HepG2 (cell line): ENCODE results near the gene ZKSCAN4. TPM values are rescaled to one million over a fixed set of nuclear protein-coding genes. Genes with fewer than 3 reads are reported as not detected.

ENCODE experiments used
- ATAC-seq: fragments of 200-7000 bp; cut with Tn5 transposase; 3 replicates; pipeline ENCODE4 v1.9.1; 2020; ENCODE audit warnings: mild to moderate bottlenecking, moderate library complexity
- BruUV-seq: library from RNA; stranded (reverse); fragments of 400-500 nt; replicated peaks from 2 replicates; lab custom pipeline; 2021; lab: Mats Ljungman, UMichigan
- CTCF ChIA-PET: fragments of 300-600 bp; formaldehyde crosslinking; extraction: SDS; loops from one replicate; lab custom pipeline; 2021; ENCODE audit warnings: low total read pairs, inconsistent platforms, low intra/inter-chr PET ratio; lab: Yijun Ruan, JAX
- POLR2A ChIA-PET: fragments of 350-600 bp; sonication (Branson Sonifier 250); formaldehyde crosslinking; loops from one replicate; lab custom pipeline; 2020; ENCODE audit warnings: antibody characterized with exemption, inconsistent platforms; lab: Yijun Ruan, JAX
- DNase-seq: peaks from one replicate; pipeline ENCODE4 v3.0.0-alpha.2; 2015; ENCODE audit warnings: low spot score
- FAIRE-seq: peaks from 3 replicates; lab custom pipeline; 2011; peaks lifted over from hg19 to GRCh38; lab: Jason Lieb, UNC
- H2AFZ ChIP-seq: one replicate; pipeline ENCODE4 v1.6.1; 2011; ENCODE audit warnings: low read length, inconsistent platforms
- H3K27ac ChIP-seq: fragments of 300-600 bp; 3 replicates; pipeline ENCODE4 v1.8.0; 2011; ENCODE audit warnings: mixed run types, mild to moderate bottlenecking, mixed read lengths, low read length, inconsistent platforms; ENCODE audit not compliant: insufficient read depth; ENCODE audit errors: extremely low read length
- H3K27me3 ChIP-seq, 2 experiments: fragments of 200-600 bp in 1 of 2; 2 replicates in 1 of 2; 3 replicates in 1 of 2; pipeline versions ENCODE4 v1.6.0 to v1.8.0; 2011; ENCODE audit warnings: low read length in 2 of 2, mild to moderate bottlenecking in 2 of 2, moderate library complexity in 2 of 2, inconsistent platforms in 1 of 2; ENCODE audit not compliant: insufficient read depth in 2 of 2, control insufficient read depth in 1 of 2
- H3K36me3 ChIP-seq, 2 experiments: fragments of 200-600 bp in 1 of 2; replicated peaks in 1 of 2; 2 replicates in 1 of 2; 3 replicates in 1 of 2; pipeline versions ENCODE4 v1.5.1 to v1.8.0; 2011; ENCODE audit warnings: low read length in 2 of 2, inconsistent platforms in 1 of 2; ENCODE audit not compliant: insufficient read depth in 2 of 2, control insufficient read depth in 1 of 2
- H3K4me1 ChIP-seq: 2 replicates; pipeline ENCODE4 v1.5.1; 2012; ENCODE audit warnings: low read length, inconsistent platforms; ENCODE audit not compliant: insufficient read depth
- H3K4me2 ChIP-seq: 2 replicates; pipeline ENCODE4 v1.6.0; 2011; ENCODE audit warnings: low read depth, low read length, inconsistent platforms
- H3K4me3 ChIP-seq, 3 experiments: fragments of 200-600 bp in 1 of 3; sonication (generic), shearing (Covaris generic) in 1 of 3; replicated peaks in 1 of 3; 2 replicates each; pipeline ENCODE4 v1.5.1; 2011 to 2016; ENCODE audit warnings: low read length in 3 of 3, inconsistent platforms in 2 of 3, low read depth in 2 of 3, mild to moderate bottlenecking in 2 of 3, control low read depth in 1 of 3, mixed read lengths in 1 of 3; ENCODE audit not compliant: insufficient read depth in 1 of 3
- H3K79me2 ChIP-seq: one replicate; pipeline ENCODE4 v1.6.1; 2011; ENCODE audit warnings: low read length, inconsistent platforms; ENCODE audit not compliant: insufficient read depth
- H3K9ac ChIP-seq: 2 replicates; pipeline ENCODE4 v1.6.0; 2011; ENCODE audit warnings: mild to moderate bottlenecking, low read depth, low read length, inconsistent platforms; ENCODE audit not compliant: insufficient read depth
- H3K9me3 ChIP-seq: 2 replicates; pipeline ENCODE4 v1.5.1; 2012; ENCODE audit warnings: mild to moderate bottlenecking, low read length
- H4K20me1 ChIP-seq: 2 replicates; pipeline ENCODE4 v1.6.0; 2011; ENCODE audit warnings: inconsistent platforms, mild to moderate bottlenecking, low read length, moderate library complexity; ENCODE audit not compliant: insufficient read depth
- AGO1 ChIP-seq: fragments of 200-400 bp; formaldehyde crosslinking; IDR thresholded peaks from 2 replicates; pipeline ENCODE4 v1.6.1; 2017; ENCODE audit warnings: mild to moderate bottlenecking, low read depth, low read length, moderate library complexity; ENCODE audit not compliant: poor library complexity, severe bottlenecking
- AGO2 ChIP-seq: fragments of 200-400 bp; formaldehyde crosslinking; optimal IDR thresholded peaks from 2 replicates; pipeline ENCODE3; 2017; ENCODE audit warnings: mild to moderate bottlenecking, low read depth, low read length, moderate library complexity
- CCAR2 ChIP-seq: fragments of 200-400 bp; formaldehyde crosslinking; optimal IDR thresholded peaks from 2 replicates; pipeline ENCODE3; 2018; ENCODE audit warnings: low read depth, mild to moderate bottlenecking, low read length, moderate library complexity
- CHCHD3 ChIP-seq: sonication (generic); formaldehyde crosslinking; IDR thresholded peaks from 2 replicates; pipeline ENCODE4 v1.8.0; 2022; ENCODE audit warnings: mild to moderate bottlenecking, missing genetic modification reagents, moderate library complexity
- EED ChIP-seq: sonication (generic); formaldehyde crosslinking; IDR thresholded peaks from 2 replicates; pipeline ENCODE4 v1.5.0; 2020; ENCODE audit warnings: mild to moderate bottlenecking, missing genetic modification reagents
- HOXA5 ChIP-seq: sonication (generic); formaldehyde crosslinking; IDR thresholded peaks from 2 replicates; pipeline ENCODE4 v1.4.0; 2020; ENCODE audit warnings: missing genetic modification reagents
- IRF2 ChIP-seq: IDR thresholded peaks from 2 replicates; pipeline ENCODE4 v1.6.1; 2018; ENCODE audit warnings: missing genetic modification reagents, missing compliant biosample characterization
- KDM6A ChIP-seq: IDR thresholded peaks from 2 replicates; pipeline ENCODE4 v1.6.1; 2016; ENCODE audit warnings: low read depth
- PCBP2 ChIP-seq: fragments of 200-400 bp; formaldehyde crosslinking; optimal IDR thresholded peaks from 2 replicates; pipeline ENCODE3; 2018; ENCODE audit warnings: low read length, low read depth; ENCODE audit not compliant: poor library complexity, severe bottlenecking
- SP5 ChIP-seq: IDR thresholded peaks from 2 replicates; pipeline ENCODE4 v1.6.1; 2016; ENCODE audit warnings: low read depth, borderline replicate concordance
- TEAD3 ChIP-seq: optimal IDR thresholded peaks from 2 replicates; pipeline ENCODE3; 2016; ENCODE audit warnings: borderline replicate concordance
- ZNF597 ChIP-seq: sonication (generic); formaldehyde crosslinking; IDR thresholded peaks from 2 replicates; pipeline ENCODE4 v1.5.0; 2020; ENCODE audit warnings: missing genetic modification reagents
- ZNF674 ChIP-seq: sonication (generic); formaldehyde crosslinking; IDR thresholded peaks from 2 replicates; pipeline ENCODE4 v1.5.0; 2020; ENCODE audit warnings: low read depth, mild to moderate bottlenecking, missing genetic modification reagents
- WGBS: methylation state at CpG from one replicate; pipeline ENCODE4 v1.1.6; 2017; ENCODE audit warnings: low lambda C conversion rate; 5-methylcytosine and 5-hydroxymethylcytosine counted together
- in situ Hi-C: cut with HindIII; loops from 2 replicates; pipeline ENCODE4 v1.10.0; 2017; ENCODE audit warnings: low pct_unique_long_range_greater_than_20kb; ENCODE audit not compliant: extremely low pct_ligation_motif_present
- intact Hi-C: fragments of 100-400 bp; cut with micrococcal nuclease; formaldehyde crosslinking; loops from one replicate; pipeline ENCODE4 v1.10.0; 2022; ENCODE audit not compliant: unreplicated experiment
- polyA plus RNA-seq, 8 experiments: library from polyadenylated mRNA; depleted of rRNA in 3 of 8; stranded (reverse) in 7 of 8; unstranded in 1 of 8; fragments of >200 nt; fragmentation: Illumina TruSeq in 4 of 8; extraction: Trizol in 4 of 8; gene quantifications; 2 replicates each; pipeline versions ENCODE4 v1.2.1 to v1.2.3, GENCODE V29; 2011 to 2016; ENCODE audit warnings: low read depth in 4 of 8, missing spikeins in 1 of 8, mixed read lengths in 1 of 8; ENCODE audit not compliant: insufficient read depth in 1 of 8
- total RNA-seq, 5 experiments: library from RNA; depleted of rRNA; stranded (reverse); fragments of >200 nt; fragmentation: Illumina TruSeq; extraction: Trizol; gene quantifications; 2 replicates each; pipeline ENCODE4 v1.2.3, GENCODE V29; 2016; ENCODE audit warnings: low read depth in 1 of 5

The ZKSCAN4 gene
- total and polyA plus RNA-seq, 2 of the 13 experiments (the other 11 are each of a cell fraction or from before 2014, with no cell fraction given) = 2.9 to 7.8 TPM

- no peaks in the 10 kb centered on the region for H3K4me1 ChIP-seq
- ChIA-PET CTCF (no interaction called here), POLR2A (no interaction called here)
- no TSS peak for BruUV-seq
- H3K9ac ChIP-seq = no peak overlapping the region
- DNase-seq (no peak), ATAC-seq (no peak), FAIRE-seq (no peak)
- H3K27ac ChIP-seq = no peak overlapping the region
- 0 out of 5 replicates have a peak, but pooled peaks cover 0 to 5% of the 10 kb centered on the region in 2 experiments for H3K36me3 ChIP-seq
- in situ Hi-C loops = no loop called here
- H3K9me3 ChIP-seq = no peaks in the 10 kb centered on the region
- H3K4me2 ChIP-seq = no peak overlapping the region
- H4K20me1 ChIP-seq = no peaks in the 10 kb centered on the region
- no peaks in the 10 kb centered on the region for H3K27me3 ChIP-seq
- TF ChIP-seq PCBP2 (no peak), AGO1 (no peak), SP5 (CRISPR knock-in tag) (no peak), KDM6A (CRISPR knock-in tag) (no peak), CHCHD3 (CRISPR knock-in tag) (no peak), CCAR2 (no peak), TEAD3 (CRISPR knock-in tag) (no peak), AGO2 (no peak), IRF2 (CRISPR knock-in tag) (no peak), ZNF674 (CRISPR knock-in tag) (no peak), EED (no peak), HOXA5 (CRISPR knock-in tag) (no peak), ZNF597 (no peak)
- H3K4me3 ChIP-seq = no peak overlapping the region
- intact Hi-C loops = no loop called here
- WGBS = 97% methylated on average over 5 of the region's 5 CpGs
- H2AFZ ChIP-seq = no peak overlapping the region
- H3K79me2 ChIP-seq = no peaks in the 10 kb centered on the region
Observed at GRCh38 chr6:28295326-28295725, 43.3 kb upstream of the ZKSCAN4 start.
